ENCODE results near the gene BANF1. TPM values are rescaled to one million over a fixed set of nuclear protein-coding genes. Genes with fewer than 3 reads are reported as not detected.

The BANF1 gene
- total and polyA plus RNA-seq, 10 of the 15 experiments (the other 5 are each of a cell fraction or from before 2014, with no cell fraction given), result 99.0 to 574 (median 297) TPM

- ATAC-seq, result no peak
- no peak overlapping the region for H2AFZ ChIP-seq (ENCODE audit: control insufficient read depth, low read depth, low read length)
- ChIA-PET POLR2A (no interaction called here), RAD21 (ENCODE audit: unreplicated experiment) (interaction anchor here (0.8 kb wide), 1 partner anchor 100 kb away, joined by 3 read pairs; no protein-coding TSS in a partner anchor), SMC1A (ENCODE audit: uncharacterized antibody, unreplicated experiment) (interaction anchor here (1.2 to 1.7 kb wide), 2 partner anchors 9 to 27 kb away, joined by 3 to 4 read pairs; no protein-coding TSS in a partner anchor), CTCF (interaction anchor here (1.0 to 3.1 kb wide), 3 partner anchors 9 to 13 kb away, joined by 3 to 25 read pairs (median 19); no protein-coding TSS in a partner anchor)
- no peak for FAIRE-seq
- no peak overlapping the region for H3K27ac ChIP-seq (ENCODE audit: control insufficient read depth, insufficient read depth)
- no peaks in the 10 kb centered on the region for H3K27me3 ChIP-seq (replicated peaks in 1 of 2; ENCODE audit: control insufficient read depth in 2 of 2, insufficient read depth in 2 of 2, low read length in 1 of 2)
- no peak for DNase-seq (ENCODE audit: low read depth, low spot score)
- no peaks in the 10 kb centered on the region; the same call in 2 of the 3 replicates for H3K9me3 ChIP-seq (replicated peaks; ENCODE audit: control insufficient read depth, insufficient read depth, low read length)
- no peak overlapping the region for H3K4me3 ChIP-seq
- WGBS (ENCODE audit: insufficient coverage, insufficient replicate concordance, low lambda C conversion rate, missing lambda C conversion rate), result 42% methylated on average over 9 of the region's 9 CpGs
- in situ Hi-C loops (cut with MboI) (no loop called here), intact Hi-C loops (cut with micrococcal nuclease; ENCODE audit: unreplicated experiment) (no loop called here)
- no peaks in the 10 kb centered on the region for H3K79me2 ChIP-seq (ENCODE audit: control insufficient read depth, insufficient read depth, low read length)
- H3K4me2 ChIP-seq (ENCODE audit: control insufficient read depth, insufficient read depth), result no peak overlapping the region
- H4K20me1 ChIP-seq (ENCODE audit: control insufficient read depth, insufficient read depth), result no peaks in the 10 kb centered on the region
- no peaks in the 10 kb centered on the region for H3K4me1 ChIP-seq (ENCODE audit: control insufficient read depth, insufficient read depth, low read length)
- no peaks in the 10 kb centered on the region for H3K36me3 ChIP-seq (ENCODE audit: control insufficient read depth in 2 of 2, insufficient read depth in 2 of 2, low read length in 1 of 2)
- no peak for TF ChIP-seq IRF5 (IDR thresholded peaks at IDR 0.05; ENCODE audit: borderline replicate concordance)
- TF ChIP-seq ZBED1 (IDR thresholded peaks at IDR 0.05; ENCODE audit: borderline replicate concordance), result no peak
- no peak for TF ChIP-seq DPF2 (IDR thresholded peaks at IDR 0.05)
- no peak for TF ChIP-seq CEBPB (IDR thresholded peaks at IDR 0.05; ENCODE audit: borderline replicate concordance in 1 of 2, low read depth in 2 of 2, low read length in 2 of 2)
- no peak for TF ChIP-seq CHD2 (IDR thresholded peaks at IDR 0.05; ENCODE audit: borderline replicate concordance, low read depth, low read length)
- TF ChIP-seq BACH1 (IDR thresholded peaks at IDR 0.05; ENCODE audit: borderline replicate concordance), result no peak
- no peak for TF ChIP-seq EP300 (IDR thresholded peaks at IDR 0.05; ENCODE audit: borderline replicate concordance in 1 of 2, control insufficient read depth in 1 of 2, low read depth in 2 of 2, low read length in 2 of 2)
- no peak for TF ChIP-seq NFYB (IDR thresholded peaks at IDR 0.05; ENCODE audit: insufficient read depth, low read depth, low read length)
- TF ChIP-seq STAT3 (IDR thresholded peaks at IDR 0.05; ENCODE audit: low read depth, low read length), result no peak
- no peak for TF ChIP-seq SP1 (IDR thresholded peaks at IDR 0.05; ENCODE audit: low read depth, low read length)
- no peak for TF ChIP-seq ATF2 (IDR thresholded peaks at IDR 0.05; ENCODE audit: low read length)
- TF ChIP-seq RBBP5 (conservative IDR thresholded peaks at IDR 0.05), result no peak
- no peak for TF ChIP-seq RUNX3 (IDR thresholded peaks at IDR 0.05; ENCODE audit: low read length)
- TF ChIP-seq, protein P1, sequence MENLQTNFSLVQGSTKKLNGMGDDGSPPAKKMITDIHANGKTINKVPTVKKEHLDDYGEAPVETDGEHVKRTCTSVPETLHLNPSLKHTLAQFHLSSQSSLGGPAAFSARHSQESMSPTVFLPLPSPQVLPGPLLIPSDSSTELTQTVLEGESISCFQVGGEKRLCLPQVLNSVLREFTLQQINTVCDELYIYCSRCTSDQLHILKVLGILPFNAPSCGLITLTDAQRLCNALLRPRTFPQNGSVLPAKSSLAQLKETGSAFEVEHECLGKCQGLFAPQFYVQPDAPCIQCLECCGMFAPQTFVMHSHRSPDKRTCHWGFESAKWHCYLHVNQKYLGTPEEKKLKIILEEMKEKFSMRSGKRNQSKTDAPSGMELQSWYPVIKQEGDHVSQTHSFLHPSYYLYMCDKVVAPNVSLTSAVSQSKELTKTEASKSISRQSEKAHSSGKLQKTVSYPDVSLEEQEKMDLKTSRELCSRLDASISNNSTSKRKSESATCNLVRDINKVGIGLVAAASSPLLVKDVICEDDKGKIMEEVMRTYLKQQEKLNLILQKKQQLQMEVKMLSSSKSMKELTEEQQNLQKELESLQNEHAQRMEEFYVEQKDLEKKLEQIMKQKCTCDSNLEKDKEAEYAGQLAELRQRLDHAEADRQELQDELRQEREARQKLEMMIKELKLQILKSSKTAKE (IDR thresholded peaks at IDR 0.05; ENCODE audit: low read depth, poor library complexity, severe bottlenecking), result no peak
- no peak for TF ChIP-seq ELK1 (IDR thresholded peaks at IDR 0.05; ENCODE audit: low read depth, low read length)
- BruUV-seq (replicated peaks), result no TSS peak
- no peak overlapping the region for H3K9ac ChIP-seq (ENCODE audit: control insufficient read depth, insufficient read depth, low read length)
Observed at GRCh38 chr11:66035653-66036333, 33.5 kb downstream of the BANF1 start.
